GM23248 (cell line): Measurements from ENCODE around the gene TMEM94. TPM values are rescaled to one million over a fixed set of nuclear protein-coding genes. Genes with fewer than 3 reads are reported as not detected.

ENCODE experiments used
- DNase-seq: peaks from one replicate; pipeline ENCODE4 v3.0.0-alpha.2; 2015
- H2AFZ ChIP-seq: fragments of 200-600 bp; sonication (generic); 2 replicates; pipeline ENCODE4 v1.6.1; 2016; ENCODE audit warnings: antibody characterized with exemption
- H3F3A ChIP-seq: fragments of 200-600 bp; sonication (generic); 2 replicates; pipeline ENCODE4 v1.6.1; 2016; ENCODE audit warnings: mild to moderate bottlenecking, antibody characterized with exemption, mixed run types; ENCODE audit not compliant: insufficient read depth
- H3K27ac ChIP-seq: fragments of 200-600 bp; sonication (generic); 2 replicates; pipeline ENCODE4 v1.5.1; 2016; ENCODE audit warnings: mild to moderate bottlenecking
- H3K27me3 ChIP-seq: fragments of 200-600 bp; sonication (generic); replicated peaks from 2 replicates; pipeline ENCODE4 v1.6.1; 2016; ENCODE audit warnings: mild to moderate bottlenecking; ENCODE audit not compliant: insufficient read depth
- H3K36me3 ChIP-seq: fragments of 200-600 bp; sonication (generic); 2 replicates; pipeline ENCODE4 v1.6.1; 2016; ENCODE audit warnings: low read depth, mild to moderate bottlenecking
- H3K4me1 ChIP-seq: fragments of 200-600 bp; sonication (generic); 2 replicates; pipeline ENCODE4 v1.6.1; 2016; ENCODE audit warnings: mild to moderate bottlenecking; ENCODE audit not compliant: insufficient read depth
- H3K4me2 ChIP-seq: fragments of 200-600 bp; sonication (generic); one replicate; pipeline ENCODE4 v1.6.1; 2016; ENCODE audit warnings: mild to moderate bottlenecking; ENCODE audit not compliant: unreplicated experiment
- H3K4me3 ChIP-seq: fragments of 200-600 bp; sonication (generic); 2 replicates; pipeline ENCODE4 v1.5.1; 2016; ENCODE audit warnings: mild to moderate bottlenecking
- H3K79me2 ChIP-seq: fragments of 200-600 bp; sonication (generic); 2 replicates; pipeline ENCODE4 v1.6.1; 2016; ENCODE audit warnings: mild to moderate bottlenecking; ENCODE audit not compliant: insufficient read depth
- H3K9ac ChIP-seq: fragments of 200-600 bp; sonication (generic); 2 replicates; pipeline ENCODE4 v1.6.1; 2016; ENCODE audit warnings: mild to moderate bottlenecking
- H3K9me2 ChIP-seq: fragments of 200-600 bp; sonication (generic); 2 replicates; pipeline ENCODE4 v1.6.1; 2016; ENCODE audit warnings: mixed run types, mild to moderate bottlenecking, moderate library complexity; ENCODE audit not compliant: insufficient read depth
- H3K9me3 ChIP-seq: fragments of 200-600 bp; sonication (generic); one replicate; pipeline ENCODE4 v1.6.1; 2017; ENCODE audit warnings: low read depth
- H4K20me1 ChIP-seq: fragments of 200-600 bp; sonication (generic); 2 replicates; pipeline ENCODE4 v1.6.0; 2016; ENCODE audit not compliant: insufficient read depth
- EZH2 ChIP-seq: fragments of 200-600 bp; sonication (generic); IDR thresholded peaks from 2 replicates; pipeline ENCODE4 v1.6.1; 2018; ENCODE audit warnings: antibody characterized with exemption, mild to moderate bottlenecking; ENCODE audit not compliant: insufficient read depth, poor library complexity, severe bottlenecking
- EZH2phosphoT487 ChIP-seq: fragments of 200-600 bp; sonication (generic); IDR thresholded peaks from 2 replicates; pipeline ENCODE4 v1.6.1; 2018; ENCODE audit warnings: antibody characterized with exemption, moderate library complexity, mild to moderate bottlenecking, low read depth; ENCODE audit not compliant: insufficient read depth
- WGBS, 2 experiments: methylation state at CpG; one replicate each; pipeline ENCODE4 v1.1.6; 2015 to 2017; ENCODE audit warnings: low lambda C conversion rate in 2 of 2, low coverage in 1 of 2; ENCODE audit errors: missing lambda C conversion rate in 2 of 2; 5-methylcytosine and 5-hydroxymethylcytosine counted together
- in situ Hi-C: fragments of 300-500 bp; cut with MboI; formaldehyde crosslinking; loops from 2 replicates; pipeline ENCODE4 v1.15.0; 2020
- polyA plus RNA-seq: library from polyadenylated mRNA; unstranded; fragments of >200 nt; fragmentation: Nextera tagmentation; extraction: Ambion mirVana; gene quantifications from 2 replicates; pipeline ENCODE4 v1.2.1, GENCODE V29; 2016
- total RNA-seq: library from RNA; depleted of rRNA; stranded (reverse); fragments of >200 nt; shearing (Covaris generic); gene quantifications from 2 replicates; pipeline ENCODE4 v1.2.3, GENCODE V29; 2014

TMEM94 gene
- total and polyA plus RNA-seq, 2 experiments from 2014 or later: 14.3 to 24.5 TPM

GRCh38 chr17:75412455-75413317 lies 43.7 kb upstream of the TMEM94 start:
- peak overlapping the region; percentile 51 for H3K4me2 ChIP-seq
- no peaks in the 10 kb centered on the region for H3K9me3 ChIP-seq
- H3K9ac ChIP-seq: no peak overlapping the region
- TF ChIP-seq EZH2 (no peak), EZH2phosphoT487 (no peak)
- H3K79me2 ChIP-seq: no peaks in the 10 kb centered on the region
- peak overlapping the region; percentile 76 for H2AFZ ChIP-seq
- H3K27me3 ChIP-seq: peaks cover 4% of the 10 kb centered on the region; the same call in 1 of the 2 replicates
- in situ Hi-C loops: no loop called here
- no peaks in the 10 kb centered on the region for H4K20me1 ChIP-seq
- no peaks in the 10 kb centered on the region for H3K9me2 ChIP-seq
- WGBS, 2 experiments: 0 to 1% methylated on average over 8 of the region's 8 CpGs
- H3K27ac ChIP-seq: no peak overlapping the region
- no peaks in the 10 kb centered on the region for H3K36me3 ChIP-seq
- no peaks in the 10 kb centered on the region for H3K4me1 ChIP-seq
- DNase-seq: peak; percentile 78
- H3K4me3 ChIP-seq: peak overlapping the region; percentile 53
- no peaks in the 10 kb centered on the region for H3F3A ChIP-seq

DNA sequence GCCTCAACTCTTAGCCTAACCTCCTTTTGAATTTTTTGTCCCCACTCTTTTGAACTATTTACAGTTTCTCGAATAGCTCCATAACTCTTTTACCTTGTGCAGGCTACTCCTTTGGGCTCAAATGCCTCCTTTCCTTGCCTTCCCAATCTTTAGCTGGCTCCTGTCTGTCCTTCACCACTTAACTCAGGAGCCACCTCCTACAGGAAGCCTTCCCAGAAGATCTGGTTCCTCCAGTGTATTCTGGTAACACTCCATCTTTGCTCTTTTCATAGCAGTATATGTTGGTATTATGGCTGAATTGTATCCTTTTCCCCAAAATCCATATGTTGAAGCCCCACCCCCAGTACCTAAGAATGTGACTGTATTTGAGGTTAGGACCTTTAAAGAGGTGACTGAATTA lies 41.9 kb upstream of the TMEM94 start:
- no peaks in the 10 kb centered on the region for H4K20me1 ChIP-seq
- no peak overlapping the region for H3K4me2 ChIP-seq
- no peaks in the 10 kb centered on the region for H3K4me1 ChIP-seq
- H2AFZ ChIP-seq: no peak overlapping the region
- no peak for TF ChIP-seq EZH2phosphoT487
- TF ChIP-seq EZH2: no peak
- H3K36me3 ChIP-seq: no peaks in the 10 kb centered on the region
- peaks cover 4% of the 10 kb centered on the region; the same call in 1 of the 2 replicates for H3K27me3 ChIP-seq
- H3K79me2 ChIP-seq: no peaks in the 10 kb centered on the region
- in situ Hi-C loops: no loop called here
- 42 to 68% methylated on average over 1 of the region's 1 CpG for WGBS, 2 experiments
- no peak for DNase-seq
- H3K4me3 ChIP-seq: no peak overlapping the region
- H3K9ac ChIP-seq: no peak overlapping the region
- no peaks in the 10 kb centered on the region for H3K9me2 ChIP-seq
- no peak overlapping the region for H3K27ac ChIP-seq
- H3F3A ChIP-seq: no peaks in the 10 kb centered on the region
- no peaks in the 10 kb centered on the region for H3K9me3 ChIP-seq

GRCh38 chr17:75416006-75416405 lies 40.4 kb upstream of the TMEM94 start:
- no peak overlapping the region for H3K27ac ChIP-seq
- H3F3A ChIP-seq: no peaks in the 10 kb centered on the region
- in situ Hi-C loops: no loop called here
- TF ChIP-seq EZH2phosphoT487 (no peak), EZH2 (no peak)
- peaks cover 4% of the 10 kb centered on the region; the same call in 1 of the 2 replicates for H3K27me3 ChIP-seq
- no peak overlapping the region for H2AFZ ChIP-seq
- no peak overlapping the region for H3K9ac ChIP-seq
- no peaks in the 10 kb centered on the region for H3K4me1 ChIP-seq
- H3K9me2 ChIP-seq: no peaks in the 10 kb centered on the region
- H3K79me2 ChIP-seq: no peaks in the 10 kb centered on the region
- H4K20me1 ChIP-seq: no peaks in the 10 kb centered on the region
- H3K36me3 ChIP-seq: no peaks in the 10 kb centered on the region
- no peak overlapping the region for H3K4me3 ChIP-seq
- H3K4me2 ChIP-seq: no peak overlapping the region
- no peaks in the 10 kb centered on the region for H3K9me3 ChIP-seq
- DNase-seq: no peak
- WGBS, 2 experiments: 67 to 69% methylated on average over 9 of the region's 9 CpGs

DNA sequence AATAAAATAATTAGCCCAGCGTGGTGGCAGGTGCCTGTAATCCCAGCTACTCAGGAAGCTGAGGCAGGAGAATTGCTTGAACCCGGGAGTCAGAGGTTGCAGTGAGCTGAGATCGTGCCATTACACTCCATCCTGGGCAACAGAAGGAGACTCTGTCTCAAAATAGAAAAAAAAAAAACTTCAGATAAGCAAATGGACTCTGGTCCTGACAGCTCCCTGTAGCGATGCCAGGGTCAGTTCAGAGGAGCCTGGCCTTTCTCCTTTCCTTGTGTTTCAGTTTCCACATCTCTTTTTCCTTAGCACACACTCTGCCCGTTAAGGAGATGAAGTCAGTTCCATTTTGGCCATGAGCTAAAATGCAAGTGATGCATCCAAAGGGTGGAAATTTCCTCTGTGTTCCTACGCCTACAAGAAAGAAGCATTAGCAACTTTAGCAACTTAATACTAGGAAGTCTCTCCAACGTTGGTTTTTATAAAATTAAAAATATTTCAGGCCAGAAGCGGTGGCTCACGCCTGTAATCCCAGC lies 39.3 kb upstream of the TMEM94 start:
- no peaks in the 10 kb centered on the region for H3K9me3 ChIP-seq
- DNase-seq: no peak
- no peak overlapping the region for H3K4me2 ChIP-seq
- H3K79me2 ChIP-seq: no peaks in the 10 kb centered on the region
- H3K4me3 ChIP-seq: no peak overlapping the region
- TF ChIP-seq EZH2phosphoT487 (no peak), EZH2 (no peak)
- H3K9me2 ChIP-seq: no peaks in the 10 kb centered on the region
- no peaks in the 10 kb centered on the region for H4K20me1 ChIP-seq
- no peak overlapping the region for H2AFZ ChIP-seq
- WGBS, 2 experiments: 56 to 57% methylated on average over 9 of the region's 9 CpGs
- no peak overlapping the region for H3K27ac ChIP-seq
- H3K36me3 ChIP-seq: no peaks in the 10 kb centered on the region
- H3K4me1 ChIP-seq: no peaks in the 10 kb centered on the region
- H3K27me3 ChIP-seq: peaks cover 4% of the 10 kb centered on the region; the same call in 1 of the 2 replicates
- no peaks in the 10 kb centered on the region for H3F3A ChIP-seq
- no peak overlapping the region for H3K9ac ChIP-seq
- in situ Hi-C loops: no loop called here
